ENCODE results near the gene CAMTA1.

CAMTA1 gene

DNA sequence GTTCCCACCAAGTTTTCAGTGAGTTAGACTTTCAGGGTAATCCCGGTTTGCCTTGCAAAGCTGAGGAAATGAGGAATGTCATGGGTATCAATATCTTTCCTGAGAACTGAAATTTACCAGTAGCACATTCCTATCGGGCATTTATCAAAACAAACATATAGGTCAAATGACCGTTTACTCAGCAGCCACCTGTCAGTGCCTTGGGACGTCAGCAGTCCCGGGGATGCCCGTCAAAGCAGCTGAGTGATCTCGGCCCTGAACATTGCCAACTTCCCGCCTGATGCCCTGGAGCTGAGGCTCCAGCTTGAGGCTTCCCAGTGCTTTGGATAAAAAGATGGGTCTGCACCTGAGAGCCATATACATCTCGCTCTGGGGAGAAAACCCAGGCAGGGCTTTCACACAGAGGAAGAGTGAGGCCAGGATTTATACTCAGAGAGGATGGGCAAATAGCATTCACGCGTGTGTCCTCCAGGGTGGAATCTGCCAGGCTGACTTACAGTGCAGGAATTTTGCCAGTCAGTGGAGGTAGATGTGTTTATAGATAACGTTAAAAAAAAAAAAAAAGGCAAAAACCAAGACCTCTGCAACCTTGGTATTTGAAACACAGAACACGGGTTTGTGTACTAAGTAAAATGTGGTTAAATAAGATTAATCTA is 550.1 kb downstream of the CAMTA1 start:
- no peak for DNase-seq

DNA sequence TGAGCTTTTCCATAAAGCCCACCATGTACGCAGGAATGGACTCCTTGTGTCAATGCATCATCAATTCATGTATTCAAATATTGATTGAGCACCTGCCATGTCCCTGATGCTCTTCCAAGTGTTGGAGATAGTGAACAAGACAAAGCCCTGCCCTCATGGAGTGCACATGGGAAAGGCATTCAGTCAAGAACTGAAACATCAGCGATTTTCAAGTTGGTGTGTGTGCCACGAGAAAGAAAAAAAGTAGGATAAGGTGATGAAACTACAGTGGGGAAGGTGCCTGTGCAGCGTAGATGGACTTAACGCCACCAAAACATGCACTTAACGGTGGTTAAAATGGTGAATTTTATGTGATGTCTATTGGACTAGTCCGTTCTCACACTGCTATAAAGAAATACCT is 553.2 kb downstream of the CAMTA1 start:
- no peak for DNase-seq

DNA sequence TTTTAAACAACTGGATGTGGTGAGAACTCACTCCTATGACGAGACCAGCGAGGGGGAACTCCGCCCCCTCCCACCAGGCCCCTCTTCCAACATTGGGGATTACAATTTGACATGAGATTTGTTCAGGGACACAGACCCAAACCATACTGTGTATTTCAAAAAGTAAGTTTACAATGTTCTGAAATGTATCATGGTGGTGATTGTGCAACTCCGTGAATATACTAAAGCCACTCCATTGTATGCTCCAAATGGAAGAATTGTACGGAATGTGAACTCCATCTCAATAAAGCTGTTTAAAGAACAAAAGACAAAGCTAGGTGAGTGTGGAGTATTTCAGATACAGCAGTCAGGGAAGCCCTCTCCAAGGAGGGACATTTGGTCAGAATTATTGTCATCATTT is 553.8 kb downstream of the CAMTA1 start:
- no peak for DNase-seq

DNA sequence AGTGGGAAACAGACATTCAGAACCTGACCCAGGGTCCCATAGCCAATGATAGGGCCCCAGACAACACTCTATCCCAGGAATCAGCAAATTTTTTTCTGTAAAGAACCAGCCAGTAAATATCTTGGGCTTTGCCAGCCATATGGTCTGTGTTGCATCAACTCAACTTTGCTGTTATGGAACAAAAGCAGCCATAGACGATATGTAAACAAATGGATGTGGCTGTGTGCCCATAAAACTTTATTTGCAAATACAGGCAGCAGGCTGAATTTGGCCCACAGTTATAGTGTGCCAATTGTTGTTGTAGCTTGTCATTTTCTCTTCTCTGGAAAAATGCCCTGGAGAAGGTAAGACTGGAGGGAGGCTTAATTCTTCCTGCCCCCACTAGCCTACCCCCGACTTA is 554.7 kb downstream of the CAMTA1 start:
- DNase-seq = no peak

DNA sequence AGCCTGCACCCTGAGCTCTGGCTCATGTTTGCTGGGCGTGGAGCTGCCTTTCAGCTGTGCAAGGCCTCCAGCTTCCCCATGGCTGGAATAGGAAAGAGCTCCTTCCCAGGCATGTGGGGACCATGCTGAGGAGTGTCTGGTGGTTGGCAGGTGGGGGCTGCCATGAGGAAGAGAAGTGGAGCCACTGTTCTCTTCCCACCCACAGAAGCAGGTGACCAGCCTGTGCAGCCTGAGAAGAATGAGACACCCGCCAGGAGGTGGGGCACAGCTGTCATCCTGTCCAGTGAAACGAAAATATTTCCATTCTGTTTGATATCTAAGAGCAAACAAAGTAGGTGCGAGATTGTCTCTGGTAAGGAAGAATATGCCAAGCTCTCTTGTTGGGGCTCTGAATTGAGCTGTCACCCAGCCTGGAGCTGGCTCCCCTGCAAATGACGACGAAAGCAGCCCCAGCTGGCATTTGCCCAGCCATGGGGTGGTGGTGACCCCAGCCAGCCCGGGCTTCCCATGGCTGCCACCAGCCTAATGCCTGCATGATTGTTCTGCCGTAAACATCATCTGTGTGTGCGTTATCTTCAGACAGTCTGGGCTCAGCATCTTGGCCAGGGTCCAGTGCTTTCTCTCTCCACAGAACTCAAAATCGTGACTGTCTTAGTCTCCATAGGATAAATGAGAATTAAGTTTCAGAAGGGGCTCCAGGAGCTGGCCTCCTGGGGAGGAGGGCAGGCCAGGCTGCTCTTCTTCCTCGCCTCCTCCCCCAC is 556.1 kb downstream of the CAMTA1 start:
- no peak for DNase-seq

DNA sequence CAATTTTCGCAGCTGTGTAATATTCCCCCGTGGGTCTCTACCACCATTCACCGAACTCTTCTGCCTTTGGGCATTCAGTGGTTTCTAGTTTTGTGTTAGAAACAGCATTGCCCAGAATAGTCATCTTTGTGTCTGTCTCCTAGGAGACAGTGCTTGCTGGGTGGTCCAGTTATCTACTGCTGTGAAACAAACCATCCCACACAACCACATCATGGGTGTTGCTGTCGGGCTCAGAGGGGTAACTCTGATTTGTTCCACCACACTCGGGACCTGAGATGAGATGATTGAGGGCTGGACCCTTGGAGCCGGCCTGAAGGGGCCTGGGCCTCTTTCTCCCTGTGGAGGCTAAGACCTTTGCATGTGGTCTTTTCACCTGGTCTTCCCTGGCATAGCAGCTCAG is 558.6 kb downstream of the CAMTA1 start:
- no peak for DNase-seq

DNA sequence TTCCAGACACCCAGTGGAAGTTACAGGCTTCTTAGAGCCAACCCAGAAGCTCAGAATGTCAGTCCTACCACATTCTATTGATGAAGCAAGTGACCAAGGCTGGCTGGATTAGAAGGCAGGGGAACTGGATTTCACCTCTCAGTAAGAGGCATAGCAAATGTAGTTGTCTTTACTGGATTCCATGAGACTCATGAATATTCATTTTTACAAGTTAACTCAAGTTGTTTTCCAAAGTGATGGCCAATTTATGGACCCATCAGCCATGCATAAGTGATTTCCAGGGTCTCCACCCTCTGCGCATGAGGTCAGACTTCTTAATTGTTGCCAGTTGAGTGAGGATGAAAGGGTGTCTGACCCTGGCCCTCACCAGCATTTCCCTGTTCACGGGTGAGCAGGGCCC is 559.0 kb downstream of the CAMTA1 start:
- DNase-seq = no peak

DNA sequence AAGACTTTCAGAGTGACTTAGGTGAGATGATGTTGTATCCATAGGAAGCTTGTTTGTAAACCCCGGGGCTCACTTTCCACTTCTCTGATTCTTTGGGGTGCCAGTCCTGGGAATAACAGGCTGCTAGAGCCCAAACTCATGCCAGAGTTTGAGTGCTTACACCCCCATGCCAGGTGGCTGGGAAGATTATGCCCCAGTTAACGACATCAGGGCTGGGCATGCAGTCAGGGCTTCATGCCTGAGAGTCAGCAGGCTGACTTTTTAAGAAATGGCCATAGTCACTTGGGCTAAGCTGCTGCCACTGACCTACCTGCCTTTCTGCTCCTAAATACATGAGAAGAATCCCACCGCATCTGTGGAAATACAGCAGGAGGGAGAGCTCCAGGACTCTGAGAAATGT is 560.3 kb downstream of the CAMTA1 start:
- no peak for DNase-seq

DNA sequence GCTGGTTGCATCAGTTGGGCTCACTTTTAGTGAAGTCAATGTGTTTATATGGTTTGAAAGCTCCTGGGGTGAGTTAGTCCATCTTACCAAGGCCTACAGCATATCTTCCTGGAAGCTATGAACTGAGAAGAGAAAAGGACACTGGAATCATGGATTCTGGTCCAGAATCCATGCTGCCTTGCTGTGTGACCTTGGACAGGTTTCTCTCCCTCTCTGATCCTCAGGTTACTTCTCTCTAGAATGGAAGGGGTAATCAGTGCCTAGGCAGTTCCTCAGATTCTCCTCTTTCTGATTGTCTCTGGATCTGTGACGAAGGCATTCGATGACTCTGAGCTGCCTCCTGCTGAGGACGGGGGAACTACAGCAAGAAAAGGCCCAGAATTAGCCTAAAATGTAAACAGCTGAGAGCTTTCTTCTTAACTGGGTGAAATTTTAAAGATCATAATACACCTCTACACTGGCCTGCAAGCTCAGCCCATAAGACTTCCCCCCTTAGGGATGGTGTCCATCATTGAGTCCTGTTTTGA is 560.9 kb downstream of the CAMTA1 start:
- no peak for DNase-seq

DNA sequence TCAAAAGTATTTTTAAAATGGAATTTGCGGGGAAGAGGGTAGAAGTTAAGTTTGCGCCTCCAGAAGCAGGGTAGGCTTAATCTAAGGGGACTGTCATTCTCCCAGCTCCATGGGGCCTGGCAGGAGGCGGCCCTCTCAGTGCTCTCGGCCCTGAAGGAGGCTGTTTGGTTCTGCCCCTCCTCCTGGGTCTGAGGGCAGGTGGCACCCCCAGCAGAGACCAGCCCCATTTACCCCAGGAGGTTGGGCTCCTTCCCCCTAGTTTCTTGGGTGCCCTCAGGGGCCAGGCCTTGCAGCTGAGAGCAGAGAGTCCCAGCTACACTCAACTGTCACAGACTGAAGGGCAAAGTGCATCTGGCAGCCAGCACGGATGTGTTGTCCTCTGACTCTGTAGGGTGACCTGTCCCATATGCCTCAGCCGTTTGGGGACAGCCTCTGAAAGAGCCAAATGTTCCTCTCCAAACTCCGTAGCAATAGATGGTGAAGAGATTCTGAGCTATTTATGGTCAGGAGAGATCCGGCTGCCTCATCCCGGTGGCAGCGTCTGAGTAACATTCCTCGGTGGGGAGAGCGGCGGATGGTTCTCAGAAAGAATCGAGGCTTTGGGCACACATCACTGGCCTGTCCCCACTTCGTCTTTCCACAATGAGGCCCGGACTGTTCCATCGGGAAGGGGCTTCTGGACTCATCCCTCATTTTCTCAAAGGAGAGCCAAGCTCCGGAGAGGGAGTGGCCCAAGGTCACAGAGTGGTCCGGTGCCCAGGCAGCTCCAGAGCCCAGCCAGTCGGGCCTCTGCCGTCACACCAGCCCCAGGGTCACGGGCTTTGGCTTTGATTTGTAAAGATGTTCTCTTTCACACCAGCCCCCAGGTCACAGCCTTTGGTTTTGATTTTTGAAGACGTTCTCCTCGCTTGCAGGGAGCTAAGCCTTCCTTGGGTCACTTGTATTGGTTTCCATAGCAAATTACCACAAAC is 561.6 kb downstream of the CAMTA1 start:
- DNase-seq = no peak

DNA sequence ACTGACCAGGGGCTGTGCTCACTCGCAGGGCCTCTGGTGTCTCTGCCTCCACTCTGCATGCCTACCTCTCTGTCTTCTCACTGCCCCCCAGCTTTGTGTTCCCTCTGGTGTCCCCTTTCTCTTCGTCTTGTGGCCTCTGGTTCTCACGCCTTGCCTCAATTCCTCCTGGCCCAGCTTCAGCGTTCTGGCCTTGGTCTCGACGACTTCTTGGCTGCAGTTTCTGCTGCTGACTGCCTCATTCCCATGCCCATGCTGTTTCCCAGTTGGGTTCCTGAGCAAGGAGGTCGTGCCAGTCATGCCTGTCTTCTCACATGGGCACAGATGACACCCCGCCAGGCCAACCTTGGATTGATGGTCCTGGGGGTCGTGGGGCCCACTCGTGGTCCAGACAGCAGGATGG is 562.8 kb downstream of the CAMTA1 start:
- no peak for DNase-seq

DNA sequence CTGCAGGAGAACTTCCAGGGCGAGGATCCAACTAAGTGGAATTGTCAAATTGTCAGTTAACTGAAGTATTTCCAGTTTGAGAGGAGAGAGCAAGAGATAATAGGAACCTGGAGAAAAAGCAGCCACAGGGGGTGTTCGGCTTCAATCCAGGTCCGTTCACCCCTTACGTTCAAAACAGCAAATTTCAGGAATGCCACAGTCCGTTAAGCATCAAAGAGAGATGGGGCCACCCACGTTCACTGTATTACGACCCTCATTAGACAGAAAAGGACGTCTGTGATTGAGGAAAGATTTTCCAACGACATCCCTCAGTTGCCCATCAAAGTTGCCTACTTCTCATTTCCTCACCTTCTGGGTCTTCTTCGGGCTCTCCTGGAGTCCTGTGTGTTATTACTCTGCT is 563.3 kb downstream of the CAMTA1 start:
- no peak for DNase-seq

DNA sequence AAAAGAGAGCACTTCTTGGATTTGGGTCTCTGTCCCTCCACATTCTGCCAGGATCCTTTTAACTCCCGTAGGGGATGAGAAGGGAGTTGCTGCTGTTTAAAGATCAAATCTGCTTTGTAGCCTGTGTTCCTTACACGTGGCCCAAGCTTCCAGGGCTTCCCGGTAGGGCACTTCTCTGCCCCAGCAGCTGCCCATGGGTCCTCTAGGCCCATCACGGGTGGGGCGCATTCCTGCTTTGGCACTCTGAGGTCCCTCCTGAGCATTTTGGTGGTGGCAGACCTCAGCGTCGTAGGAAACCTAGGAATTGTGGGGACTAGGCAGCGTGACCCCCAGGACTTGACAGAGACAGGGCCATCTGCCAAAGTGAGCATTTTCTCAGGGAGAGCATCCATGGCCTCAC is 565.5 kb downstream of the CAMTA1 start:
- no peak for DNase-seq

DNA sequence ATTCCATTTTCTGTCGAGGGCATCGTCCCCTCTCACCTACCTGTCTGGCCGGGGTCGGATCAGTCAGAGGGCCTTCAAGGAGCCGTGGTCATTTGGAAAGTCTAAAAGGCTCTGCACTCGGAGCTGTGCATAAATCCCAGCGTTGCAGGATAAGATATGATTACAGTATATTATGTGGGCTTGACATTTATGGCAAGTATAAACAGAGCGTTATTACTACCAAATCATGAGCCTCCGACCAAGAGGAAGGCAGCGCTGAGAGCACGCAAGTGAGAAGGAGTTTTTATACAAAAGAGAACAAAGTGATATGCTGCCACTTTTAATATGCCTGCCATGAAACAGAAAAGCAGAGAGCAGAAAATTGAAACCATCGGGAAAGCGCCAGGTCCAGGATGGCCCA is 566.4 kb downstream of the CAMTA1 start:
- DNase-seq = no peak

DNA sequence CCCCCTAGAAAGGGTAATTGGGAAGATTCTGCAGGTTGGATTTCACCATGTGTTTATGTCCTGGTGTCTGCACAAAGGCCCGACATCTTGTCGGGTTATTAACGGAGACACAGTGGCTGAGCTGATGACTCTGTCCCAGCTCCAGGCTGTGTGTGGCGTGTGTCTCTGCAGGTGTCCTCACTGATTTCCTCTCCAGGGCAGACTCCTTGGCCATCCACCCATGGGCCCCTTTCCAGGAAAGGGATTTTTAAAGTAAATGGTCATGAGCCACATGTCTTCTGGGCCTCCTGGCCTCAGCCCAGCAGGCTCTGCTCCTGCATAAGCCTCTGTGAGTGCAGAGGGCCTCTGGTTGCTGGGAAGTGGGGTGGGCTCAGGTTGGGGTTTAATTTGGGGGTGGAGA is 567.1 kb downstream of the CAMTA1 start:
- no peak for DNase-seq

DNA sequence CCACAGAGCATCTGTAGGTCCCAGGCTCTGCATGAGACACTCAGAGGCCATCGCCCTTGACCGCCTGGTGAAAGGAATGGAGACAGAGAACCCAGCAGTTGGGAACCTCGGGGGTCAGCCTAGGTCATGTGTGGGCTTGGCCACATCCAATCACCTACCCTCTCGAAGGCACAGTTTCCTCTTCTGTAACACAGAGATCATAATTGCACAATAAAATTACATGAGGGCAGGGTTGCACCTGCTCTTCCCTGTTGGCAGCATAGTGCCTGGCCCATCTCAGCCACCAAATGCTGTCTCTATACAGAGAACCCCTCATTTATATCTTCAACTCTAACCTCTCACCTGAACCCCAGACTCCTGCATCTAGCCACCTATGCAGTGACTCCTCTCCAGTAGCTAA is 567.7 kb downstream of the CAMTA1 start:
- DNase-seq = no peak

DNA sequence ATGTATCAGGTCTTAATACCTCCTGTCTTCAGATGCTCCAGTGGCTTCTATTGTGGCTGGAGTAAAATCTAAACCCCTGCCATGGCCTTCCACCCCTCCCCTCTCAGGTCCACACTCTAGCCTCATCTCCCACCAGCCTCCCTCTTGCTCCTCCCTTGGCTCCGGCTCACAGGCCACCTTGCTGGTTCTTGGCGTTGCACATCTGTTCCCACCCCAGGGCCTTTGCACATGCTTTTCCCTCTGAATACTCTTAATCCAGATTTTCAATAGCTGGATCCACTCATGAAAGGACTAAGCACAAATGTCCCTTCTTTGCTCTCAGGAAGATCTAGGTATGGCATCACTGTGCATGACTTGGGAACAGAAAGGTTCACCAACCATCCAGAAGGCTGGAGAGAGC is 570.4 kb downstream of the CAMTA1 start:
- no peak for DNase-seq

DNA sequence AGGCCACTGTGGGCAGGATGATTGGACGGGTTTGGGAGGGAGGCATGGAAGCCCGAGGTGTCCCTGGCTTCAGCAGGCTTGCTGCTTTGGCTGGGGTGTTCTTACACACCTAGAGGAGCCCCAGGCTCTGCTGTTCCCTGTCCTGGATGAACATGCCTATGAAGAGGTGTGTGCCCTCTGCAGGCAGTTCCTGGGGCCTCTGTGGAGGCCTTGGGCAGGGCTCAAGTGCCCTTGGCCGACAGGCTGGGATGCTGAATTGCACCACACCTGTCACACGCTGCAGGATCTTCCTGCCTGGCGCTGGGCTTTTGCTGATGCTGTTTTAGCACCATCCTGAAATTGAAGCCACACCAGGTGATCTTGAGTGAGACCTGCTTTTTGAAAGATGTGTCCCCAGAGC is 570.8 kb downstream of the CAMTA1 start:
- no peak for DNase-seq

DNA sequence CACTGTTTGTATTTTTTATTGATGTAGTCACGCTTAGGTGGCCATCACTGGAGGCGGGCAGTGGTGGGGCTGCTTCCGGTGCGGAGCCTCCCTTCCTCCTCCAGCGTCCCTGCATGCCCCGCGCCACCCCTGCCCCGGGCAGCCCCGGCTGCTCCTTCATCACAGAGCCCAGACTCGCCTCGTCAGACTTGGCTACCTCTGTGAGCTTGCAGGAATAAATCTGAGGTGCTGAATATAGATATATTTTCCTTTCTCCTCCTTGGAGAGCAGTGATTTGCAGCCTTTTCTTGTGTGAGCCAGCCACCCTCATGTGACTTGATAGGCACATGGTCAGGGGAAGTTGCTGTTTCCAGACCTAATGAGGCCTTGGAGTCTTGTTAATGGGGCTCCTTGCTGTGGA is 573.2 kb downstream of the CAMTA1 start:
- DNase-seq = no peak

DNA sequence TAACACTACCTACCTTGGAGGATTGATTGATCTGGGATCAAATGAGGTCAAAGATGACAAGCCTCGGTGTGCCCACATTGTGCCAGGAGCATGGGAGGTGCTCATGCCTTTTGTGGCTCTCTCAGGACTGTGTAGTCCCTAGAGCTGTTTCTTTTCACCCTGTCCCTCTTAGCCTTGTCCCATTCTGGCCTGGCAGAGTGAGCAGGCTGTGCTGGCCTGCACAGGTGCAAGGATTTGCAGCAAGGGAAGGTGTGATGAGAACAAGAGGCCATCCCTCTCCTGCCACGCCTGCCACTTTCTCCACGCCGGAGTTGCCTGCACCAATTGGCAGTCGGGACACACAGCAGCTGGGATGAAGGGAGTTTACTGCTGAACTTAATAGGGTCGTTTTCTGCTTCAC is 575.3 kb downstream of the CAMTA1 start:
- DNase-seq = no peak

DNA sequence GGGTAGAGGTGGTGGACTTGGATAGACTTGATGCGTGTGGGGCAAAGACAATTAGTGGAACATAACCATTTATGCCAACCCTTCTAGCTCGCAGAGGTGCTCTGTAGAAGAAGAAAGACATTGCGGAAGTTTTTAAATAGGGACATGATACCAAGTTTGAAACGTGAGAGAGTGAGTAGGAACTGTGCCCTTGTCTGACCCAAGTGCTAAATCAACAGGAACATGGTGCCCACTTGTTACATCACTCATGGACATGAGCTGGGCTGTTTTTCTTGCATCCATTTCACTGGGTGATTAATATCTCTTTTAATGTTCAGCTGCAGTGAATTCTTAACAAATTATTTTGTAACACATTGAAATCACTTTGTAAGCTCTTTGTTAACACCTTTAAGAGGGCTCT is 577.7 kb downstream of the CAMTA1 start:
- no peak for DNase-seq

DNA sequence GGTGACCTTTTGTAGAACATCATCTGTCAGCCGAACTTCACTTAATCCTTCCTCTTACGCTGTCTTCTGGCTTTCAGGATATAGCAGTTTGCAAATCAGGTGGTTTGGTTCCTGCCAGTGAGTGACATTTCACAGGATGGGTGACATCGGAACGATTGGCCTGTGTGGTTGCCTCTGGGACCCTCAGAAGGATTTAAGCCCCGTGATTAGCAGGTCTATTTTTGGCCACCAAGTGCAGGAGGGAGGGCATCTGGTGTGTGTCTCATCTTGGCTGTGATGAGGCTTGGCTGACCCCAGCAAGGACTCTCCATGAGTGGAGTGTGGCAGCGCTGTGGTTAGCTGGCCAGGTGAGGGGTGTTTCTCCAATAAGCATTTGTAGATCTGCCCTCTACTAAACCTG is 578.2 kb downstream of the CAMTA1 start:
- DNase-seq = no peak

DNA sequence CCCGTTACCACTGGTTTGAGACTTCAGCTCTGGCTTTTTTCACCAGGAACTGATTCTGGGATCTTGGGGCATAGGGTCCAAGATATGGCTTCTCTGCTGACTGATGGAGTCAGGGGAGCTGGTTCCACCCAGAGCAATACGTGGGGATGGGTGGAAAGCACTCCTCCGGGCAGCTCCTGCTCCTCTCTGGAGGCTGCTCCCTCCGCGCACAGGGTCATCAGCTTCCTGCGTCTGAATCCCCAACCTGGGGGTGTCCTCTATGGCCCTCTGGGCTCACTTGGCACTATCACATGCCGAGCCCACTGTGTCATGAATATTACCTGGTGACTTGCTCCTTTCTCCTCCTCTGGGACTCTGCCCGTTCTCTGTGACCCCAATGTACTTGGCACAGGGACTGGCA is 580.5 kb downstream of the CAMTA1 start:
- DNase-seq = no peak

Data from NCI-H2227 treated with DMSO at 0.1 percent for 48 hours (cell line).